ENCODE results near the gene FADS1. TPM values are rescaled to one million over a fixed set of nuclear protein-coding genes. Genes with fewer than 3 reads are reported as not detected.

Gene FADS1
- total RNA-seq, 4 donors from 2014 or later, result 2.1 to 8.3 (median 7.1) TPM

- no peak overlapping the region for H3K27ac ChIP-seq
- H3K27me3 ChIP-seq, result peaks cover 0 to 54% (median 0%) of the 10 kb centered on the region in 4 donors
- no peaks in the 10 kb centered on the region for H3K4me1 ChIP-seq
- WGBS, 2 donors, result 55 to 71% methylated on average over 3 to 7 of the region's 10 CpGs
- no peak for DNase-seq
- no peaks in the 10 kb centered on the region for H3K9me3 ChIP-seq
- TF ChIP-seq POLR2A (IDR thresholded peaks at IDR 0.05) (no peak), CTCF (IDR thresholded peaks at IDR 0.05) (no peak)
- H3K4me3 ChIP-seq, result no peak overlapping the region
- no peaks in the 10 kb centered on the region for H3K36me3 ChIP-seq
- intact Hi-C loops (cut with DNase I), result no loop called here
Measured at GRCh38 chr11:61762223-61762615, 54.6 kb downstream of the FADS1 start.

- TF ChIP-seq CTCF (IDR thresholded peaks at IDR 0.05) (no peak), POLR2A (IDR thresholded peaks at IDR 0.05) (no peak)
- DNase-seq, result no peak
- 70 to 77% methylated on average over 6 to 10 of the region's 11 CpGs for WGBS, 2 donors
- Histone ChIP-seq H3K4me1 (peaks cover 0 to 6% (median 0%) of the 10 kb centered on the region in 3 donors), H3K4me3 (no peak overlapping the region), H3K27me3 (peaks cover 0 to 54% (median 0%) of the 10 kb centered on the region in 4 donors), H3K9me3 (no peaks in the 10 kb centered on the region), H3K36me3 (no peaks in the 10 kb centered on the region), H3K27ac (no peak overlapping the region)
- intact Hi-C loops (cut with DNase I), result no loop called here
Measured at GRCh38 chr11:61761440-61762222, 55.2 kb downstream of the FADS1 start.

- H3K4me1 ChIP-seq, result peaks cover 0 to 9% (median 0%) of the 10 kb centered on the region in 3 donors
- peaks cover 0 to 54% (median 0%) of the 10 kb centered on the region in 4 donors for H3K27me3 ChIP-seq
- TF ChIP-seq POLR2A (IDR thresholded peaks at IDR 0.05), result no peak
- TF ChIP-seq CTCF (IDR thresholded peaks at IDR 0.05), result no peak
- no peak overlapping the region for H3K27ac ChIP-seq
- no CpG with 5 or more reads among the region's 13 CpGs for WGBS, 2 donors
- intact Hi-C loops (cut with DNase I), result no loop called here
- no peaks in the 10 kb centered on the region for H3K36me3 ChIP-seq
- no peak overlapping the region for H3K4me3 ChIP-seq
- no peaks in the 10 kb centered on the region for H3K9me3 ChIP-seq
- no peak for DNase-seq
Measured at GRCh38 chr11:61760946-61761345, 55.9 kb downstream of the FADS1 start.

- H3K4me1 ChIP-seq, result peaks cover 4 to 18% (median 5%) of the 10 kb centered on the region in 3 donors
- peaks cover 0 to 41% (median 0%) of the 10 kb centered on the region in 4 donors for H3K27me3 ChIP-seq
- no peak for TF ChIP-seq POLR2A (IDR thresholded peaks at IDR 0.05)
- no peak for TF ChIP-seq CTCF (IDR thresholded peaks at IDR 0.05)
- H3K27ac ChIP-seq, result no peak overlapping the region
- H3K4me3 ChIP-seq, result no peak overlapping the region
- H3K36me3 ChIP-seq, result no peaks in the 10 kb centered on the region
- no peaks in the 10 kb centered on the region for H3K9me3 ChIP-seq
- intact Hi-C loops (cut with DNase I), result no loop called here
- 81 to 86% methylated on average over 8 to 12 of the region's 15 CpGs for WGBS, 2 donors
- DNase-seq, result no peak
Measured at GRCh38 chr11:61757213-61757862, 59.5 kb downstream of the FADS1 start.

All from esophagus squamous epithelium (tissue), 5 donors.